H1 (cell line): ENCODE measurements around the gene CCDC8. TPM values are rescaled to one million over a fixed set of nuclear protein-coding genes. Genes with fewer than 3 reads are reported as not detected.

ENCODE experiments used
- CTCF ChIA-PET: fragments of 300-600 bp; sonication (Branson Sonifier 250); formaldehyde crosslinking; loops from one replicate; lab custom pipeline; 2021; ENCODE audit not compliant: partially characterized antibody; lab: Charles Lee
- POLR2A ChIA-PET: fragments of 300-600 bp; sonication (Branson Sonifier 250); formaldehyde crosslinking; loops from one replicate; lab custom pipeline; 2021; ENCODE audit warnings: inconsistent platforms; ENCODE audit not compliant: partially characterized antibody; lab: Charles Lee
- DNase-seq, 2 experiments: peaks; one replicate each; pipeline versions ENCODE4 v3.0.0 to v3.0.0-alpha.2; 2010 to 2022; ENCODE audit warnings: low spot score in 2 of 2, low read depth in 1 of 2, mixed read lengths in 1 of 2
- FAIRE-seq: peaks from 2 replicates; lab custom pipeline; 2011; peaks lifted over from hg19 to GRCh38; lab: Jason Lieb, UNC
- H2AFZ ChIP-seq: 2 replicates; pipeline ENCODE4 v1.8.1; 2012; ENCODE audit warnings: low read length, inconsistent platforms
- H2AK5ac ChIP-seq: 2 replicates; pipeline ENCODE4 v1.6.1; 2013; ENCODE audit warnings: low read depth, low read length
- H2BK120ac ChIP-seq: replicated peaks from 2 replicates; pipeline ENCODE3; 2013; ENCODE audit warnings: low read depth, low read length, inconsistent platforms
- H2BK12ac ChIP-seq: 2 replicates; pipeline ENCODE4 v1.6.1; 2013; ENCODE audit warnings: low read depth, low read length
- H2BK15ac ChIP-seq: 2 replicates; pipeline ENCODE4 v1.6.1; 2013; ENCODE audit warnings: low read length
- H2BK20ac ChIP-seq: 2 replicates; pipeline ENCODE4 v1.6.1; 2013; ENCODE audit warnings: low read length
- H2BK5ac ChIP-seq: 2 replicates; pipeline ENCODE4 v1.6.1; 2013; ENCODE audit warnings: low read depth, low read length
- H3K14ac ChIP-seq: 2 replicates; pipeline ENCODE4 v1.6.1; 2013; ENCODE audit warnings: inconsistent platforms; ENCODE audit not compliant: insufficient read length
- H3K18ac ChIP-seq: 2 replicates; pipeline ENCODE4 v1.6.1; 2013; ENCODE audit warnings: low read length; ENCODE audit errors: extremely low read depth
- H3K23ac ChIP-seq: 2 replicates; pipeline ENCODE4 v1.6.1; 2013; ENCODE audit warnings: inconsistent platforms; ENCODE audit not compliant: insufficient read length
- H3K23me2 ChIP-seq: 2 replicates; pipeline ENCODE4 v1.6.1; 2013; ENCODE audit warnings: low read depth, low read length
- H3K27ac ChIP-seq: 2 replicates; pipeline ENCODE4 v1.6.1; 2011; ENCODE audit warnings: low read depth, low read length, inconsistent platforms
- H3K27me3 ChIP-seq, 4 experiments: replicated peaks in 1 of 4; 1 replicate in 1 of 4; 2 replicates in 3 of 4; pipeline versions ENCODE4 v1.6.1 to v1.8.1; 2011 to 2013; ENCODE audit warnings: low read length in 3 of 4, mild to moderate bottlenecking in 3 of 4, inconsistent platforms in 2 of 4, mixed read lengths in 2 of 4, moderate library complexity in 1 of 4; ENCODE audit not compliant: control insufficient read depth in 3 of 4, insufficient read depth in 3 of 4; ENCODE audit errors: extremely low read depth in 1 of 4
- H3K36me3 ChIP-seq, 4 experiments: 2 replicates each; pipeline versions ENCODE4 v1.6.1 to v1.8.1; 2011 to 2013; ENCODE audit warnings: mild to moderate bottlenecking in 4 of 4, low read length in 3 of 4, moderate library complexity in 2 of 4, control low read depth in 1 of 4, inconsistent platforms in 1 of 4; ENCODE audit not compliant: insufficient read depth in 4 of 4, control insufficient read depth in 2 of 4
- H3K4ac ChIP-seq: replicated peaks from 2 replicates; pipeline ENCODE3; 2013; ENCODE audit warnings: low read length, low read depth, mixed read lengths, inconsistent platforms; ENCODE audit not compliant: insufficient read length
- H3K4me1 ChIP-seq, 4 experiments: replicated peaks in 1 of 4; 1 replicate in 1 of 4; 2 replicates in 3 of 4; pipeline versions ENCODE4 v1.6.1 to v1.8.1; 2011 to 2013; ENCODE audit warnings: low read length in 3 of 4, inconsistent platforms in 2 of 4, mixed read lengths in 1 of 4; ENCODE audit not compliant: insufficient read depth in 4 of 4, control insufficient read depth in 3 of 4
- H3K4me2 ChIP-seq, 2 experiments: 2 replicates each; pipeline versions ENCODE4 v1.6.1 to v1.8.1; 2011 to 2013; ENCODE audit warnings: low read depth in 2 of 2, low read length in 2 of 2, control low read depth in 1 of 2, inconsistent platforms in 1 of 2, mild to moderate bottlenecking in 1 of 2; ENCODE audit not compliant: insufficient read depth in 1 of 2
- H3K4me3 ChIP-seq, 4 experiments: fragments of 200-600, 300-600 bp in 1 of 4; sonication (generic), shearing (Covaris generic), sonication (Bioruptor Twin) in 1 of 4; 2 replicates each; pipeline versions ENCODE4 v1.5.1 to v1.8.1; 2011 to 2016; ENCODE audit warnings: low read length in 4 of 4, low read depth in 3 of 4, control low read depth in 2 of 4, inconsistent platforms in 2 of 4, mild to moderate bottlenecking in 2 of 4, mixed read lengths in 1 of 4, moderate library complexity in 1 of 4; ENCODE audit not compliant: insufficient read depth in 2 of 4; ENCODE audit errors: extremely low read depth in 1 of 4
- H3K56ac ChIP-seq: replicated peaks from 2 replicates; pipeline ENCODE3; 2013; ENCODE audit warnings: low read depth, mild to moderate bottlenecking, mixed read lengths, low read length, inconsistent platforms; ENCODE audit not compliant: insufficient read length
- H3K79me1 ChIP-seq: 2 replicates; pipeline ENCODE4 v1.6.1; 2013; ENCODE audit warnings: low read depth, low read length, control low read depth
- H3K79me2 ChIP-seq, 2 experiments: 2 replicates each; pipeline versions ENCODE4 v1.6.1 to v1.8.1; 2012 to 2013; ENCODE audit warnings: low read length in 2 of 2, mild to moderate bottlenecking in 2 of 2, inconsistent platforms in 1 of 2; ENCODE audit not compliant: insufficient read depth in 2 of 2, control insufficient read depth in 1 of 2
- H3K9ac ChIP-seq, 4 experiments: replicated peaks in 1 of 4; 1 replicate in 1 of 4; 2 replicates in 3 of 4; pipeline versions ENCODE4 v1.6.1 to v1.8.1; 2011 to 2013; ENCODE audit warnings: low read depth in 3 of 4, low read length in 3 of 4, control low read depth in 2 of 4, mild to moderate bottlenecking in 2 of 4, moderate library complexity in 2 of 4, inconsistent platforms in 1 of 4; ENCODE audit errors: extremely low read depth in 1 of 4
- H3K9me3 ChIP-seq, 2 experiments: 2 replicates each; pipeline versions ENCODE4 v1.6.1 to v1.8.1; 2012 to 2013; ENCODE audit warnings: mild to moderate bottlenecking in 2 of 2, moderate library complexity in 2 of 2, control low read depth in 1 of 2, inconsistent platforms in 1 of 2, low read depth in 1 of 2, low read length in 1 of 2, mixed read lengths in 1 of 2; ENCODE audit not compliant: insufficient read depth in 2 of 2
- H4K20me1 ChIP-seq, 2 experiments: replicated peaks in 1 of 2; 2 replicates each; pipeline versions ENCODE3 to v1.8.1; 2011 to 2013; ENCODE audit warnings: inconsistent platforms in 2 of 2, low read length in 2 of 2, mild to moderate bottlenecking in 1 of 2; ENCODE audit not compliant: insufficient read depth in 2 of 2, control insufficient read depth in 1 of 2
- H4K5ac ChIP-seq: 2 replicates; pipeline ENCODE4 v1.6.1; 2013; ENCODE audit warnings: low read length, low read depth, mixed read lengths, inconsistent platforms; ENCODE audit not compliant: insufficient read length
- H4K8ac ChIP-seq: 2 replicates; pipeline ENCODE4 v1.8.0; 2013; ENCODE audit warnings: mild to moderate bottlenecking, moderate library complexity, low read length, inconsistent platforms; ENCODE audit not compliant: insufficient read depth; ENCODE audit errors: extremely low read depth
- H4K91ac ChIP-seq: replicated peaks from 2 replicates; pipeline ENCODE3; 2013; ENCODE audit warnings: low read length, mixed read lengths, inconsistent platforms; ENCODE audit not compliant: insufficient read length
- SAP30 ChIP-seq: fragments of 300-600 bp; sonication (generic); IDR thresholded peaks from 2 replicates; pipeline ENCODE4 v1.7.1; 2012; ENCODE audit warnings: low read length, moderate library complexity, mild to moderate bottlenecking, inconsistent platforms; ENCODE audit not compliant: insufficient read depth, insufficient replicate concordance
- WGBS, 2 experiments: shearing (Covaris generic) in 1 of 2; methylation state at CpG; one replicate each; pipeline versions ENCODE4 v1.1.6 to v1.1.7; 2013 to 2015; ENCODE audit warnings: low lambda C conversion rate in 2 of 2, mixed read lengths in 2 of 2, inconsistent platforms in 1 of 2, low coverage in 1 of 2, missing lambda C conversion rate in 1 of 2; ENCODE audit not compliant: insufficient replicate concordance in 2 of 2, insufficient coverage in 1 of 2, insufficient read length in 1 of 2; ENCODE audit errors: extremely low coverage in 1 of 2, missing lambda C conversion rate in 1 of 2; 5-methylcytosine and 5-hydroxymethylcytosine counted together
- polyA plus RNA-seq, 7 experiments: library from polyadenylated mRNA; depleted of rRNA in 3 of 7; stranded (reverse) in 5 of 7; unstranded in 2 of 7; fragments of >200 nt in 5 of 7; fragments of 200-250 nt in 2 of 7; gene quantifications; 1 replicate in 5 of 7; 2 replicates in 1 of 7; 4 replicates in 1 of 7; pipeline versions ENCODE4 v1.2.1 to v1.2.3, GENCODE V29; 2011 to 2013; ENCODE audit warnings: missing spikeins in 2 of 7, mixed read lengths in 2 of 7
- total RNA-seq: library from RNA; stranded (reverse); fragmentation: NEBNext Ultra II Directional; extraction: Animal tissue kit (Norgen Biotek cat#: 25700); gene quantifications from 2 replicates; pipeline ENCODE4 v1.2.1, GENCODE V29; 2021

Gene CCDC8
- total and polyA plus RNA-seq, 2 of the 8 experiments (the other 6 are each of a cell fraction or from before 2014, with no cell fraction given): 4.9 to 13.6 TPM

DNA sequence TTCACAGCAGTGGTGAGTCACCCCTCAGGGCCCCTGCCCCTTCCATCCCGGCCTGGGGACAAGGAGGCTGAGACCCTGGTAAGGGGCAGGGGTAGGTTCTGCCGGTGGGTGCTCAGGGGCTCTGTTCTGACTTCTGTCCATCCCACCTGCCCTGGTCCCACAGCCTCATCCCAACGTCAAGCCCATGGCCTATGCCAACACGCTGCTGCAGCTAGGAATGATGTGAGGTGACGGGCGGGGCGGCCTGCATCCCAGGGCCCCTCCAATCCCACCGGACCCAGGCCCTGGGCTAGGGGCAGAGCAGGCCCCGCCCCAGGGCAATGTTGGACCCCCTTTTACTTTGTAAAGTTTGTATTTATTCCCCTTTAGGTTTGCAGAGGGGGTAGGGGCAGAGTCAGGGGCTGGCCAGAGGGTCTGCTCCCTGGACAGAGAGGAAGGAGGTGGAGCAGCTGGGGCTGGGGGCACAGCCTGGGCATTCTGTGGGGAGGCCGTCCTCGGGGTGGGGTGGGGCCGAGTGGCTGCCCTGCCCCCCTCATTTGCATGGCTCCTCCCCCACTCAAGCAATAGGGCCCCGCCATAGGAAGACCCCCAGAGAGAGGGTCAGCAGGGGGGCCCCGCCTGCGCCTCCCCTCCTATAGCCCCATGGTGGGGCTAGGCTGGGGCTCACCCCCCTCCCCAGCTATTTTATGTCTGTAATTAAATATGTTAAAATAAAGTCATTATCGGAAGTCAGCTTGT lies 23.1 kb downstream of the CCDC8 start:
- POLR2A ChIA-PET: interaction anchor here (1.0 to 1.7 kb wide), 3 partner anchors 20 to 106 kb away, joined by 4 to 7 read pairs (median 4); partner anchors contain the start of genes CCDC8 and PNMA8B
- H3K79me2 ChIP-seq: no peaks in the 10 kb centered on the region
- H3K27ac ChIP-seq: no peak overlapping the region
- no peaks in the 10 kb centered on the region; a peak in 2 of 7 replicates for H3K4me1 ChIP-seq
- CTCF ChIA-PET: interaction anchor here (0.9 to 3.9 kb wide), 11 partner anchors 9 to 126 kb away, joined by 3 to 15 read pairs (median 4); no protein-coding TSS in a partner anchor
- H2BK120ac ChIP-seq: no peak overlapping the region
- H3K79me1 ChIP-seq: no peaks in the 10 kb centered on the region; the same call in 1 of the 2 replicates
- no peak overlapping the region for H3K4me2 ChIP-seq
- H3K4ac ChIP-seq: no peak overlapping the region
- H3K4me3 ChIP-seq: no peak overlapping the region
- no peak overlapping the region for H3K23ac ChIP-seq
- 91% methylated on average over 7 of the region's 16 CpGs; no CpG with 5 or more reads in 1 of the 2 experiments for WGBS, 2 experiments
- H2BK20ac ChIP-seq: no peak overlapping the region
- no peaks in the 10 kb centered on the region for H3K27me3 ChIP-seq
- H4K5ac ChIP-seq: no peak overlapping the region
- peaks cover 7 to 50% (median 40%) of the 10 kb centered on the region in 4 experiments; a peak in 6 of 8 replicates for H3K36me3 ChIP-seq
- no peak overlapping the region for H3K18ac ChIP-seq
- no peak overlapping the region for H4K91ac ChIP-seq
- no peaks in the 10 kb centered on the region for H3K23me2 ChIP-seq
- no peak overlapping the region for H2AFZ ChIP-seq
- no peak overlapping the region for H4K8ac ChIP-seq
- peaks cover 0 to 9% of the 10 kb centered on the region in 2 experiments for H4K20me1 ChIP-seq
- H3K14ac ChIP-seq: no peak overlapping the region
- H2BK15ac ChIP-seq: no peak overlapping the region
- no peak overlapping the region for H3K56ac ChIP-seq
- FAIRE-seq (no peak), DNase-seq (no peak)
- no peak overlapping the region for H2BK5ac ChIP-seq
- no peak for TF ChIP-seq SAP30
- no peak overlapping the region for H2AK5ac ChIP-seq
- H3K9me3 ChIP-seq: no peaks in the 10 kb centered on the region; a peak in 1 of 4 replicates
- no peak overlapping the region for H2BK12ac ChIP-seq
- H3K9ac ChIP-seq: no peak overlapping the region
